HG03460 (cell line): Measurements from ENCODE around the gene FMN2.

ENCODE experiments used
- ATAC-seq: cut with Tn5 transposase; IDR thresholded peaks from one replicate; pipeline ENCODE4 v1.9.1; 2021; ENCODE audit not compliant: unreplicated experiment

FMN2 gene

GRCh38 chr1:240096974-240097373 is 5.3 kb downstream of the FMN2 start:
- ATAC-seq, result no peak

- no peak for ATAC-seq
Observed at GRCh38 chr1:240098534-240098933, 6.9 kb downstream of the FMN2 start.

- ATAC-seq, result no peak
Observed at GRCh38 chr1:240099329-240099728, 7.6 kb downstream of the FMN2 start.

GRCh38 chr1:240099748-240100147 is 8.1 kb downstream of the FMN2 start:
- ATAC-seq, result no peak

DNA sequence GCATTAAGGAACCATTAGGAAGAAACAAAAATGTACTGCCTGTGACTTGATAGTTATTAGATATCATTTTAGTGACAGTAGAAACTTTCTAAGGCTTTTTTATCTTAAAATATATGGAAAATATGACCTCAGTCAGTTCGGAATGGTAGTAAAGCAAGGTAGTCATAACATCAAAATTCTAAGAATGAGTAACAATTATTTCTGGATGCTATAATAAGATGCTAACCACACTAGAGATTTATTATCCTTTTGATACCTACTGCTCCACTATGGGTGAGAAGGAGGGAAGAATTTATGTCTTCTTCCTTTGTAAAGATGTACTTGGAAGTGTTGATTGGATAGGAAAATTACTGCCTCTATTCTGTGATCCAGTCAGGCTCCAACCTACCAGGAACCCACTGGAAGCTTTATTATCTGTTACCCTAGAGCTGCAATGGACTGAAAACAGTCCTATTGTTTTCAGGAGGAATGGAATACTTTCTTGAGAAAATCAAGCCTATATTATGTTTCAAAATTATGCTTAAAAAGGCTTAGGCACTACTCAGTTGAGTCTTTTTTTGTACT is 8.8 kb downstream of the FMN2 start:
- ATAC-seq, result no peak

GRCh38 chr1:240101306-240101705 is 9.6 kb downstream of the FMN2 start:
- ATAC-seq, result no peak

DNA sequence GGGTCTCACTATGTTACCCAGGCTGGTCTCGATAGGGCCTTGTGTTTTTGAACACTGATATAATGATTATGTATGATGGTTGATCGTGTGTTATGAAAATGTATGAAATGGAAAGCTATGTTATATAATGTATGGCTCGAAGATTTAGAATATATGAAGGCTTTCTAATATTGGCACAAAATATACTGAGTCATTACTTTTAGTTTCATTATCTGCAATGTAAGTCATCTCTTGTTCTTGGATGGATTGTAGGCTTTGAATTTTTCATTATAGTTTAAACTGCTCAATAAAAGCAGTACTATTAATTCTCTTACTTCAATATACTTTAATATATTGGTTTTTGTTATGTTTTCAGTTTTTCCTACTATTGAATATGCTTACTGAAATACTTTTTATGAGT is 10.1 kb downstream of the FMN2 start:
- no peak for ATAC-seq

DNA sequence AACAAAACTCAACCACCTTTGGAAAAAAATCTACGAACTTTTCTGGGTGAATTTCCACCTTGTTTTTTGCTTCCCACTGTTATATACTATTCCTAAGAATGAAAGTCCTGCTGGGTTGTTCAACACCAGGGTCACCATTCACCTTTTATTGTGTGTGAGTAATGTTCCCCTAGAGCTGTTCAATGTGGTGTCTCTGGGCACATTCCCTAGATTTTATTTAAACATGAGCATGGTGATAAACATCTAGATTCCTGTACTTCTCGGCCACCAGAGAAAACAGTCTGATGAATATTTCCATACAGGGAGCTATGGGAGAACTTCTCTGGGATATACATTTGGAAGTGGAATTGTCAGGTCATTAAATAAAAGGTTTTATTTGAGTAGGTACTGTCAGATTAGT is 13.0 kb downstream of the FMN2 start:
- no peak for ATAC-seq

DNA sequence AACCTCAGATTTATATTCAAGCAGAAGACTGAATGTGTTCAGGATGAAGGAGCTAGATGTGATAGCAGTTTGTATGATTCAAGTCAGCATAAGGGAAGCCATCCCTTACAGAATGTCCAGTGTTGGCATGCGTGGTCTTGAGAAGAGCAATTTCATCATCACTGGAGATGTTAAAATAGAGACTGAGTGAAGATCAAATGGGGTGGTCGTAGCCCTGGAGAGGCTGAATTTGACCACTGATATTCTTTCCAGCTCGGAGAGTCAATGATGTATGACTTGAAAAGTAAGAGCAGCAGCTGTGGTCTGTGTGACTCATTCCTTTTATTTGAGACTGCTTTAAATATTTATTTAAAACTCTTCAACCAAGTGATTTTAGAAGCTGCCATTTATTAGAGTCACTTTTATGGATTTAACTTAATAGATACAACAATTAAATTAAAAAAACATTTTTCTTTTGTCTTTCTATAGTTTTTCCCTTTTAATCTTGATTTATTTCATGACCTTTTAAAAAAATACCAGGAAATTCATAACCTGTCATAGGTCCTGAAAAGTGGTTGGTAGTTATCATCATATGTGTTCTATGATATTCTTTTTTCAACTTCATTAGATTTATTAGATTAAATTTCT is 15.5 kb downstream of the FMN2 start:
- no peak for ATAC-seq

DNA sequence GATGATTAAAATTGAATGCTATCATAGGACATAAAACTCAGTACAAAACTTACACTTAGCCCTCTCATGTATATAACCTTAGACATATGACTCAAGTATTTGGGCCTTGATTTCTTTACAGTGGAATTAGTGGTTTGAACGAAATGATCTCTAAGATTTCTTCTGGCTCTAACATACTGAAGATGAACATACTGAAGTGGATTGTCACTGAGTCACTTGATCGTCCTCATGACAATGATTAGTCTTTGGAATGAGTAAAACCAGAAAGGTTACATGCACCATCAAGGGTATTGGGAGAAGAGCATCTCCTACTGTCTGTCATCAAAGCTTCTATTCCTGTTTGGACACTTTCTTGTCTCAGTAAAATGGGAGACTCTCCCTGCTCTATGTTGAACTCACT is 17.4 kb downstream of the FMN2 start:
- no peak for ATAC-seq

DNA sequence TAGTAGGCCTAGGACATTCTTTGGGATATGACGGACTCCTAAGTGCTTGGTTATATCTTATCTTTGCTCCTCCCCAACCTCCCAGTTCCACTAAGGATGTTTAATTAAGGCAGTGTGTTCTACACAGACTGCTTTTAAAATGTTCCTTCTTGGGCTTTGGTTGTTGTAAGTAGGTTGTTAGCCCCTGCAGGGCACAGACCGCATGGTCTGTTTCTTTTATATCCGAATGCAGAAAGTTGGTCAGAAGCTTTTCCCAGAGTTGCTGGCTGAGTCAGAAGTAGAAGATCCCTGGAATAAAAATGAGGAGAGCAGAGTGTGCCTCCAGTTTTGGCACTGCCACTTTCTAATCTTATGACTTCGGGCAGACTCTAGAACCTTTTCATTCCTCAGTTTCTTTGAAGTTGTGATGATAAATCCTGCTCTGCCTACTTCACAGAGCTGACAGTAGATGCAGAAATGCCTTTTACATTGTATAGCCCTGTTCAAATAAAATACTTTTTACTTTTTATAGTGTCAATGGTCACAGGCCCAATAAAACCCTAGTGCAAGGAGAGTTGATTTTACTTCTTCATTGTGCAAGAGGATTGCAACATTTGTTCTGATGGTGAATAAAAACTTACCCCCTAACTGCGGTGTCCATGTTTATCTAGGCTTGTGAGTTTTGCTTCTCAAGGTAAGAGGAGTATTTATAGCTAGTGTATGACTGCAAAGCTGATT is 18.4 kb downstream of the FMN2 start:
- ATAC-seq, result no peak

GRCh38 chr1:240111558-240111957 is 19.9 kb downstream of the FMN2 start:
- no peak for ATAC-seq

DNA sequence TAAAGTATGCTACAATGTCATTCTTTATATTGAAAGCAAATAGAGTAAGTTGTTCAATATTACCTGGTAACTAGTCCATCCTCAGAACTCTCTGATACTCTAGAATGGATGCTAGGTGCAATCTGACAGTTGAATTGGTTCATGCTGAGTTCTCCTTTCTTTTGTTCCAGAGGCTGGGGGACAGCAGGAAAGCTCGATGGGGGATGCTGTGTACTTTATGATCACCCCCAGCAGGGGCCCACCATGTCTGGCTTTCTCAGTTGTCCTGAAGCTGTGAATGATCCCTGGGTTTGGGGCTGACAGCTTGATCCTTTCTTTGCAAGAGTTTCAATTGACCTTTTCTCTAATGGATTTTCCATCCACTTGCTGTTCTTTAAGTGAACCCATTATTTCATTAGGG is 22.5 kb downstream of the FMN2 start:
- no peak for ATAC-seq

DNA sequence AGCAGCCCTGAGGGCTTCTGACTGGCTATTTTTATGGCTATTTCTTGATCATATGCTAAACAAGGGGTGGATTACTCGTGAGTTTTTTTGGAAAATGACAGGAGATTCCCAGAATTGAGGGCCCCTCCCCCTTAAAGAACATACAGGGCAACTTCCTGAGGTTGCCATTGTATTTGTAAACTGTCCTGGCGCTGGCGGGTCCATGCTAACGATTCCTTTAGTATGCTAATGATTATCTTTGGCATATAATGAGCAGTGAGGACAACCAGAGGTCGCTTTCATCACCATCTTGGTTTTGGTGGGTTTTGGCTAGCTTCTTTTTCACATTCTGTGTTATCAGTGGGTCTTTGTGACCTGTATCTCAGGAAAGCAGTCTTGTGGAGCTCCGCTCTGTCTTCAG is 24.1 kb downstream of the FMN2 start:
- ATAC-seq, result no peak

GRCh38 chr1:240116831-240117769 is 25.4 kb downstream of the FMN2 start:
- ATAC-seq, result no peak

DNA sequence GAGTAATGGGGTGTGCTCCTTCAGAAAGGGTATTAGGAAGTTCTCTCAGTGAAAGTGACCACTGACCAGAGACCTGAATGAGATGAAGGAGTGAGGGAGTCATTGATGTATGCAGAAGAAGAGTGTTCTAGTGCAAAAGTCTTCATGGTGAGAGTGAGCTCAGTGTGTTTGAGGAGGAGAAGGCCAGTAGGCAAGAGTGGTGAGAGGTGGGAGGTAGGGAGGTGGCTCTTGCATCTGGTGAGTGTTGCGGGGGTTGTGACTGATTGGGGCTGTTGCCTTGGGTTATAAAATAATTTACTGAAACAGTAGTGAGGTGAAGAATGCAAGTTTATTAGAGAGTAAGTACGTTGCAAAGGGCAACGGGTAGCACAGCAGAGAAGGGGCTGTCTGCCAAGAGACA is 26.2 kb downstream of the FMN2 start:
- ATAC-seq, result no peak

DNA sequence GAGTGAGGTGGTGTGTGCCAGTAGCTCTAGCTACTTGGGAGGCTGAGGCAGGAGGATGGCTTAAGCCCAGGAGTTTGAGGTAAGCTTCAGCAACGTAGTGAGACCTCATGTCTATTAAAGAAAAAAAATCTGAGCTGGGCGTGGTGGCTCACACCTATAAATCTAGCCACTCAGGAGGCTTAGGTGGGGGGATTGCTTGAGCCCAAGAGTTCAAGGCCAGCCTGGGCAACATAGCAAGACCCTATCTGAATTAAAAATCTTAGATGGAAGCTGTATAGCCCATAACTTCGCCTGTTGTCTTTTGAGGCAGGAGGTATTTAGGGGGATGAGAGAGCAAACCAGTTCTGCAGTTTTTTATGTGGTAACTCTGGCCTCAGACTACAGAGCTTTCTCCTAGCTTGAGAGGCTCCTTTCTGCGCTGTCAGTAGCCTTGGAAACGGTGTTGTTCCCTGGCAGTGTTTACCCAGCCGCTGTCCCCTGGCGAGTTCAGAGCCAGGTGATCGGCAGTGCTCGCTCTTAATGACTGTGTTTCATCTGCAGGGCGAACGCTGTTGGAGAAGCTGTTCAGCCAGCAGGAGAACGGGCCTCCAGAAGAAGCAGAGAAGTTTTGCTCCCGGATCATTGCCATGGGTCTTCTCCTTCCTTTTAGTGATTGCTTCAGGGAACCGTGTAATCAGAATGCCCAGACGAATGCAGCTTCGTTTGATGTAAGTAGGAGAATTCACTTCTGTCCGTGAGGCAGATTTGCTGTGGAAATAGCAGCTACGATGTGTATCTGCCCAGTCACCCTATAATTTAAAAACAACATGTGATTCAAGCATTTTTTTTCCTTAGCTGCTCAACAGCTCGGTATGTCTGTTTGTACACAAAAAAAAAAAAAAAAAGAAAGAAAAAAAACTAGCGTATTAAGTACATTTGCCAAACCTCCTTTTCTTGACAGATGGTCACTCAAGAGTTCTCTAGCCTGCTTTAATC is 31.2 kb downstream of the FMN2 start:
- ATAC-seq, result no peak

DNA sequence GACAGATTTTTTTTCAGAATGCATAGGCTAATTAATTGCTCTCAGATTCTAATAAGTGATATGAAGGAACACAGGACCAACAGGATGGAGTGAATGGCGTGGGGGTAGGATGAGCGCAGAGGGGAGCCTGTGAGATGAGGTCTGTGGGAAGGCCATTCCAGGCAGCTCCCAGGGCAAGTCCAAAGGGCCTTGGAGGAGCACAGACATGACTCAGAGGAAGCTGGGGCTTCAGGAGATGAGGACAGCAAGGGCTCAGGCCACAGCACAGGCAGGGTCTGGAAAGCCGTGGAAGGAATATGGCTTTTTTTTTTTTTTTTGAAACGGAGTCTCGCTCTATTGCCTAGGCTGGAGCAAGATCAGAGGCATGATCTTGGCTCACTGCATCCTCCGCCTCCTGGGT is 35.1 kb downstream of the FMN2 start:
- ATAC-seq, result no peak

DNA sequence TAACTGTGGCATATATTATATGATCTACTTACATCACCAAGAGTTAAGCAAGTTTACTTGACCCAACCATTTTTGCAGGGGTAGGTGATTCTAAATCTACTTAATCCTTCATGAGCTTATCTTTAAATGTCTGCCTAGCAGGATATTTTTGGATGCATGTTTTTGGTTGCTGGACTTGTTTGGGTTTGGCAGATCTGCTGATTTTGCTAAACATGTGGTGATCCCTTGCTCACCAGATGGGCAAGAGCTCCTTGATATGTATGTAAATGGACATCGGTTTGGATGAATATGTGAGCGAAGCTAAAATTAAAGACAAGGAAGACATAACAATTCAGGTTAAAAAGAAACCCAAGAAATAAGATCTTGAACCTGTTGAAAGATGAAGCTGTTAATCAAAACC is 36.7 kb downstream of the FMN2 start:
- no peak for ATAC-seq

GRCh38 chr1:240134113-240134512 is 42.4 kb downstream of the FMN2 start:
- no peak for ATAC-seq
